H1 (cell line): Measurements from ENCODE around the gene LAMB3. TPM values are rescaled to one million over a fixed set of nuclear protein-coding genes. Genes with fewer than 3 reads are reported as not detected.

ENCODE experiments used
- CHD7 ChIP-seq: fragments of 300-600 bp; sonication (generic); IDR thresholded peaks from 2 replicates; pipeline ENCODE4 v1.7.1; 2012; ENCODE audit warnings: low read length, moderate library complexity, mild to moderate bottlenecking, inconsistent platforms; ENCODE audit not compliant: insufficient replicate concordance
- GTF2F1 ChIP-seq: IDR thresholded peaks from 2 replicates; pipeline ENCODE4 v1.6.1; 2012; ENCODE audit warnings: low read depth, low read length, improper control_type of control experiment, borderline replicate concordance
- KDM5A ChIP-seq: fragments of 200-600 bp; IDR thresholded peaks from 2 replicates; pipeline ENCODE4 v1.7.1; 2012; ENCODE audit warnings: mild to moderate bottlenecking, low read length, inconsistent platforms, mixed read lengths
- RNF2 ChIP-seq: fragments of 200-900, 300-1000 bp; sonication (generic); IDR thresholded peaks from 2 replicates; pipeline ENCODE4 v1.7.1; 2016; ENCODE audit warnings: borderline replicate concordance, low read depth, mild to moderate bottlenecking, antibody characterized with exemption, low read length; ENCODE audit not compliant: poor library complexity, severe bottlenecking; ENCODE audit errors: missing control alignments
- SIN3A ChIP-seq, 2 experiments: IDR thresholded peaks in 1 of 2; conservative IDR thresholded peaks in 1 of 2; 2 replicates each; pipeline ENCODE4 v1.6.1; 2011 to 2012; ENCODE audit warnings: low read length in 2 of 2, improper control_type of control experiment in 1 of 2, low read depth in 1 of 2, mild to moderate bottlenecking in 1 of 2
- TEAD4 ChIP-seq: IDR thresholded peaks from 2 replicates; pipeline ENCODE4 v1.6.1; 2012; ENCODE audit warnings: low read depth, low read length, inconsistent platforms, mixed read lengths
- polyA plus RNA-seq, 7 experiments: library from polyadenylated mRNA; depleted of rRNA in 3 of 7; stranded (reverse) in 5 of 7; unstranded in 2 of 7; fragments of >200 nt in 5 of 7; fragments of 200-250 nt in 2 of 7; gene quantifications; 1 replicate in 5 of 7; 2 replicates in 1 of 7; 4 replicates in 1 of 7; pipeline versions ENCODE4 v1.2.1 to v1.2.3, GENCODE V29; 2011 to 2013; ENCODE audit warnings: missing spikeins in 2 of 7, mixed read lengths in 2 of 7
- total RNA-seq: library from RNA; stranded (reverse); fragmentation: NEBNext Ultra II Directional; extraction: Animal tissue kit (Norgen Biotek cat#: 25700); gene quantifications from 2 replicates; pipeline ENCODE4 v1.2.1, GENCODE V29; 2021

Gene LAMB3
- total and polyA plus RNA-seq, 2 of the 8 experiments (the other 6 are each of a cell fraction or from before 2014, with no cell fraction given) = 0.45 to 0.50 TPM

GRCh38 chr1:209670441-209671082 lies 18.3 kb upstream of the LAMB3 start (continued):
- TF ChIP-seq CHD7 = no peak
- TF ChIP-seq GTF2F1 = no peak
- TF ChIP-seq SIN3A (conservative IDR thresholded peaks at IDR 0.05 in 1 of 2, IDR thresholded peaks at IDR 0.05 in 1 of 2; ENCODE audit: low read depth in 1 of 2, low read length in 2 of 2) = no peak
- TF ChIP-seq RNF2 = no peak
- no peak for TF ChIP-seq TEAD4
- TF ChIP-seq KDM5A = no peak
